ENCODE data around the gene NDFIP2.

Gene NDFIP2

GRCh38 chr13:79439275-79439674 is 41.7 kb upstream of the NDFIP2 start:
- intact Hi-C loops (cut with DNase I; ENCODE audit: low total_unique reads) = no loop called here
- H3K36me3 ChIP-seq = no peaks in the 10 kb centered on the region
- TF ChIP-seq, protein P1, sequence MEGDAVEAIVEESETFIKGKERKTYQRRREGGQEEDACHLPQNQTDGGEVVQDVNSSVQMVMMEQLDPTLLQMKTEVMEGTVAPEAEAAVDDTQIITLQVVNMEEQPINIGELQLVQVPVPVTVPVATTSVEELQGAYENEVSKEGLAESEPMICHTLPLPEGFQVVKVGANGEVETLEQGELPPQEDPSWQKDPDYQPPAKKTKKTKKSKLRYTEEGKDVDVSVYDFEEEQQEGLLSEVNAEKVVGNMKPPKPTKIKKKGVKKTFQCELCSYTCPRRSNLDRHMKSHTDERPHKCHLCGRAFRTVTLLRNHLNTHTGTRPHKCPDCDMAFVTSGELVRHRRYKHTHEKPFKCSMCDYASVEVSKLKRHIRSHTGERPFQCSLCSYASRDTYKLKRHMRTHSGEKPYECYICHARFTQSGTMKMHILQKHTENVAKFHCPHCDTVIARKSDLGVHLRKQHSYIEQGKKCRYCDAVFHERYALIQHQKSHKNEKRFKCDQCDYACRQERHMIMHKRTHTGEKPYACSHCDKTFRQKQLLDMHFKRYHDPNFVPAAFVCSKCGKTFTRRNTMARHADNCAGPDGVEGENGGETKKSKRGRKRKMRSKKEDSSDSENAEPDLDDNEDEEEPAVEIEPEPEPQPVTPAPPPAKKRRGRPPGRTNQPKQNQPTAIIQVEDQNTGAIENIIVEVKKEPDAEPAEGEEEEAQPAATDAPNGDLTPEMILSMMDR (IDR thresholded peaks at IDR 0.05) = no peak

DNA sequence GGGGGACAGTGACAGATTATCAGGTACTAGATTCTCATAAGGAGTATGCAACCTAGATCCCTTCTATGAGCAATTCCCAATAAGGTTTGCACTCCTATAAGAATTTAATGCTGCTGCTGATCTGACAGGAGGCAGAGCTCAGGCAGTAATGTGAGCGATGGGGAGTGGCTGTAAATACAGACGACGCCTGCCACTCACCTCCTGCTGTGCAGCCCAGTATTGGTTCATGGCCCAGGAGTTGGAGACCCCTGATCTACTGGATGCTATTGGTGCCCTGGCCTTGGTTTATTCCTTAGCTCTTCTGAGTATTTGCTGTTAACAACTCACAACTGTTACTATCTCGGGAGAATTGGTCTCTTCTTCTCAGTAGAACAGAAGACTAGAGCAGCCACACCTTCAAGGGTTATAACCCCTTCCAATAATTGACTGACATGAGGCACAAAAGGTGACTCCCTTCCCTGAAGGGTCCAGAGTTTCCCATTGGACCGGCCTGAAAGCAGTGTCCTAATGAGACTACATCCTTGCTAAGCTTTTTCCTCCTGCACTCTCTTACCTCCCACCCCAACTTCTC is 39.9 kb upstream of the NDFIP2 start:
- no peaks in the 10 kb centered on the region for H3K4me1 ChIP-seq
- no peaks in the 10 kb centered on the region for H3K9me3 ChIP-seq
- no peak for DNase-seq
- no peak overlapping the region for H3K27ac ChIP-seq
- no peaks in the 10 kb centered on the region for H3K36me3 ChIP-seq
- TF ChIP-seq, protein P1 (IDR thresholded peaks at IDR 0.05) = no peak
- intact Hi-C loops (cut with DNase I; ENCODE audit: low total_unique reads) = loop anchor here (10.0 kb wide), 1 partner anchor 1894 kb away; no protein-coding TSS in a partner anchor
- no peak overlapping the region for H3K4me3 ChIP-seq
- H3K27me3 ChIP-seq = no peaks in the 10 kb centered on the region

More at GRCh38 chr13:79439275-79439674, 41.7 kb upstream of the NDFIP2 start:
- Histone ChIP-seq H3K9me3 (no peaks in the 10 kb centered on the region), H3K27me3 (no peaks in the 10 kb centered on the region), H3K4me1 (peaks cover 0 to 9% (median 0%) of the 10 kb centered on the region in 4 donors), H3K27ac (no peak overlapping the region), H3K4me3 (no peak overlapping the region)
- DNase-seq = no peak

- no peak for DNase-seq
Observed at GRCh38 chr13:79442221-79442620, 38.7 kb upstream of the NDFIP2 start.

GRCh38 chr13:79442706-79443105 is 38.2 kb upstream of the NDFIP2 start:
- intact Hi-C loops (cut with DNase I; ENCODE audit: low total_unique reads) = loop anchor here (10.0 kb wide), 1 partner anchor 1892 kb away; no protein-coding TSS in a partner anchor
- H3K4me3 ChIP-seq = no peak overlapping the region
- no peaks in the 10 kb centered on the region for H3K36me3 ChIP-seq
- DNase-seq = no peak
- no peaks in the 10 kb centered on the region for H3K4me1 ChIP-seq
- H3K27ac ChIP-seq = no peak overlapping the region
- H3K27me3 ChIP-seq = no peaks in the 10 kb centered on the region
- TF ChIP-seq, protein P1 (IDR thresholded peaks at IDR 0.05) = no peak
- no peaks in the 10 kb centered on the region for H3K9me3 ChIP-seq

More at GRCh38 chr13:79442221-79442620, 38.7 kb upstream of the NDFIP2 start:
- H3K27me3 ChIP-seq = no peaks in the 10 kb centered on the region
- TF ChIP-seq, protein P1 (IDR thresholded peaks at IDR 0.05) = no peak
- intact Hi-C loops (cut with DNase I; ENCODE audit: low total_unique reads) = loop anchor here (10.0 kb wide), 1 partner anchor 1893 kb away; no protein-coding TSS in a partner anchor
- H3K4me3 ChIP-seq = no peak overlapping the region
- no peak overlapping the region for H3K27ac ChIP-seq
- no peaks in the 10 kb centered on the region for H3K9me3 ChIP-seq
- H3K4me1 ChIP-seq = no peaks in the 10 kb centered on the region
- H3K36me3 ChIP-seq = no peaks in the 10 kb centered on the region

DNA sequence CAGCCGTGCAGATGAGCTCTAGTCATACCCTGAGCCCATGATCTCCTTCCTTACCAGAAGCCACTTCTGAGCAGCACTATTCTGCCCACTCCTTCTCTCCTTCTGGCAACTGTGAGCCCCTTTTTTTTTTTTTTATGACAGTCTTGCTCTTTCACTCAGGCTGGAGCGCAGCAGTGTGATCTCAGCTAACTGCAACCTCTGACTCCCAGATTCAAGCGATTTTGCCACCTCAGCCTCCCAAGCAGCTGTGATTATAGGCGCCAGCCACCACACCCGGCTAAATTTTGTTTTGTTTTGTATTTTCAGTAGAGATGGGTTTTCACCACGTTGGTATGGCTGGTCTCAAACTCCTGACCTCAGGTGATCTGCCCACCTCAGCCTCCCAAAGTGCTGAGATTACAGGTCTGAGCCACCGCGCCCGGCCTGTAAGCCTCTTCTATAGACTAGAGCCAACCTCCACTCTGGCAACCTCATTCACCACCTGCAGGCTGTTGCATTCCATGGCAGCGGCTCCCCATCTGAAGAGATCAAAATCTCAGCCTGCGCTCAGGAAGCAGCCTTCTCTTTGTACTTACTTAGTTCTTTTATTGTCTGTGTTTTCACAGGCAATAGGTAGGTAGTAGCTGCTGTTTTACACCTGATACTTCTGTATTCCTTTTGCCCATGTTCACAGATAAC is 34.8 kb upstream of the NDFIP2 start:
- Histone ChIP-seq H3K27me3 (no peaks in the 10 kb centered on the region), H3K4me3 (no peak overlapping the region), H3K27ac (no peak overlapping the region), H3K9me3 (no peaks in the 10 kb centered on the region), H3K4me1 (no peaks in the 10 kb centered on the region), H3K36me3 (no peaks in the 10 kb centered on the region)
- intact Hi-C loops (cut with DNase I; ENCODE audit: low total_unique reads) = loop anchor here (10.0 kb wide), 1 partner anchor 1889 kb away; no protein-coding TSS in a partner anchor
- no peak for DNase-seq
- TF ChIP-seq, protein P1 (IDR thresholded peaks at IDR 0.05) = no peak
